T-helper 2 cell treated with Interferon-gamma antibody and Interleukin-4, amounts not matched to agents 5 μg/mL and 100 μg/mL, for 36 hours (primary cell): ENCODE measurements around the gene C20orf141.
A peak's percentile ranks its signal among the peaks of the same experiment; 100 is the strongest.

Experiments
- DNase-seq: peaks from one replicate; pipeline ENCODE4 v3.0.0; 2021; ENCODE audit warnings: low spot score
- H3K27ac Mint-ChIP-seq: one replicate; pipeline ENCODE4 v1.8.0; 2021; ENCODE audit warnings: mild to moderate bottlenecking, mixed read lengths
- H3K27me3 Mint-ChIP-seq: one replicate; pipeline ENCODE4 v1.8.0; 2021; ENCODE audit warnings: low read depth, mixed read lengths
- H3K36me3 Mint-ChIP-seq: one replicate; pipeline ENCODE4 v1.8.0; 2021; ENCODE audit warnings: low read depth, mixed read lengths
- H3K4me1 Mint-ChIP-seq: one replicate; pipeline ENCODE4 v1.8.0; 2021; ENCODE audit warnings: low read depth, mixed read lengths
- H3K4me3 Mint-ChIP-seq: one replicate; pipeline ENCODE4 v1.8.0; 2022; ENCODE audit warnings: mild to moderate bottlenecking, moderate library complexity, mixed read lengths
- H3K9me3 Mint-ChIP-seq: one replicate; pipeline ENCODE4 v1.8.0; 2021; ENCODE audit warnings: mixed read lengths

Gene C20orf141

GRCh38 chr20:2795451-2795850, 19.3 kb upstream of the C20orf141 start:
- DNase-seq, result no peak
- no peak overlapping the region for H3K4me3 Mint-ChIP-seq
- peaks cover 2% of the 10 kb centered on the region for H3K36me3 Mint-ChIP-seq
- H3K9me3 Mint-ChIP-seq, result no peaks in the 10 kb centered on the region
- no peak overlapping the region for H3K27ac Mint-ChIP-seq
- H3K27me3 Mint-ChIP-seq, result peaks cover 32% of the 10 kb centered on the region
- peaks cover 7% of the 10 kb centered on the region for H3K4me1 Mint-ChIP-seq

DNA sequence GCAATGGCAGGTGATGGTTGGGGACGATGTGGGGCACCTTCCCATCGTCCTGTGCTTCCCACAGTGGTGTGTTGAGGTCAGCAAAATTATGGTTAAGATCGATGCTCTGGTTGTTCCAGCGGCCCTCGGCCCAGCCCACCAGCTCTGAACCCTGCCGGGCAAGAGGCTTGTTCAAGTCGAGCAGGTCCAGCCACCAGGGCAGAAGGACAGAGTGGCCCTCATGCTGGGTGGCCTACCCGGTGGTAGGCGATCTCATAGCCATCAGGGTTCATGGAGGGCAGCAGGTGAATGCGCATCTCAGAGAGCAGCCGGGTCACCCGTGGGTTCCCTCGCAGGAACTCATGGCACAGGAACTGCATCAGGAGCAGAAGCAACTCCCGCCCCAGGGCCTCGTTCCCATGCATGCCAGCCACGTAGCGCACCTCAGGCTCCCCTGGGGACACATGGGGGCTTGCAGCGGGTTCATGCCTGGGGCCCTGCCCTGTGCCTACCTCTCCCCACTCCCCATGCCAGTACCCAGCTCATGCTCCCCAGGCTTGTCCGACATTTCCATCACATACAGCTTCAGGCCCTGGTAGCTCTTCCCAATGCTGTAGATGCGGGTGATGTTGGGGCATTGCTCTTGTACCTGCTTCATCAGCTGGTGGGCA, 18.7 kb upstream of the C20orf141 start:
- H3K4me1 Mint-ChIP-seq, result peaks cover 12% of the 10 kb centered on the region
- no peak for DNase-seq
- H3K27ac Mint-ChIP-seq, result no peak overlapping the region
- H3K4me3 Mint-ChIP-seq, result no peak overlapping the region
- H3K27me3 Mint-ChIP-seq, result peaks cover 36% of the 10 kb centered on the region
- no peaks in the 10 kb centered on the region for H3K9me3 Mint-ChIP-seq
- H3K36me3 Mint-ChIP-seq, result peaks cover 2% of the 10 kb centered on the region

GRCh38 chr20:2797136-2797983, 17.4 kb upstream of the C20orf141 start:
- DNase-seq, result no peak
- Mint-ChIP-seq H3K4me1 (peaks cover 17% of the 10 kb centered on the region), H3K36me3 (peaks cover 2% of the 10 kb centered on the region), H3K27me3 (peaks cover 39% of the 10 kb centered on the region), H3K4me3 (no peak overlapping the region), H3K27ac (no peak overlapping the region), H3K9me3 (no peaks in the 10 kb centered on the region)

DNA sequence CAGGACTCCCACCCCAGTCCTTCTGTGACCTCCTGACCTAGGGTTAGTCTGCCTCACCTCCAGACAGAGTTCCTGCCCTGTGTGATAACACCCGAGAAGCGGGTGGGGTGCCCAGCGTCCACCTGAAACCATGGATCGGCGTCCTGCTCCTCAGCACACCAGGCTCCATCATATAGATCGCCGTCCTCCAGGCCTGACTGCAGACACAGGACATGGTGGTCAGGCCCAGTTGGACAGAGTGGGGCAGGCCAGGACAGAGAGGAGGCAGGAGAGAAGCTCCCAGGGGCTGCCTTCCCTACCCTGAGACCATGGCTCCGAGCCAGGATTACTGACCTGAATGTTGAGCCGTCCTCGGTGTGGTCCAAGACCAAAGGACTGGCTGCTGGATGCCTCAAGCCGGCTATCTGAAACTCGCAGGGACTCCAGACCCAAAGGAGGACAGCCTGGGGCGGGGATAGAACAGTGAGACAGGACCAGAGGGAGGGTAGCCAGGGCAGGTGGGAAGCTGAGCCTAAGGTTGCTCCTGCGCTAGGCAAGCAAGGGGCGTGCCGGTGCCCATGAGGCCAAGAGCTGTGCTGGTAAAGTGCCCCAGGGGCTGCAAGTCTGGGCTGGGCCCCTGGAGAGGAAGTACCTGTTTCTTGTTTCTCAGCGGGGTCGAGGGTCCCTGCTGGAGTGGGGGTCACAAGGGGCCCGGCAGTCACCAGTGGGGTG, 16.5 kb upstream of the C20orf141 start:
- peaks cover 17% of the 10 kb centered on the region for H3K4me1 Mint-ChIP-seq
- no peak for DNase-seq
- H3K4me3 Mint-ChIP-seq, result no peak overlapping the region
- peaks cover 45% of the 10 kb centered on the region for H3K27me3 Mint-ChIP-seq
- H3K36me3 Mint-ChIP-seq, result peaks cover 2% of the 10 kb centered on the region
- H3K27ac Mint-ChIP-seq, result no peak overlapping the region
- H3K9me3 Mint-ChIP-seq, result no peaks in the 10 kb centered on the region

- peaks cover 17% of the 10 kb centered on the region for H3K4me1 Mint-ChIP-seq
- peaks cover 2% of the 10 kb centered on the region for H3K36me3 Mint-ChIP-seq
- no peak overlapping the region for H3K27ac Mint-ChIP-seq
- H3K9me3 Mint-ChIP-seq, result no peaks in the 10 kb centered on the region
- H3K4me3 Mint-ChIP-seq, result peak overlapping the region; percentile 82
- no peak for DNase-seq
- peaks cover 44% of the 10 kb centered on the region for H3K27me3 Mint-ChIP-seq
Observed at GRCh38 chr20:2798814-2799213, 16.0 kb upstream of the C20orf141 start.

GRCh38 chr20:2799271-2799670, 15.5 kb upstream of the C20orf141 start:
- H3K27ac Mint-ChIP-seq, result no peak overlapping the region
- H3K27me3 Mint-ChIP-seq, result peaks cover 49% of the 10 kb centered on the region
- peak overlapping the region; percentile 82 for H3K4me3 Mint-ChIP-seq

GRCh38 chr20:2799688-2800520, 14.9 kb upstream of the C20orf141 start:
- Mint-ChIP-seq H3K4me1 (peaks cover 17% of the 10 kb centered on the region), H3K36me3 (peaks cover 2% of the 10 kb centered on the region), H3K27me3 (peaks cover 53% of the 10 kb centered on the region), H3K4me3 (peak overlapping the region; percentile 82), H3K27ac (peak overlapping the region; percentile 21), H3K9me3 (no peaks in the 10 kb centered on the region)
- DNase-seq, result no peak

More at GRCh38 chr20:2799271-2799670, 15.5 kb upstream of the C20orf141 start:
- no peak for DNase-seq
- Mint-ChIP-seq H3K4me1 (peaks cover 17% of the 10 kb centered on the region), H3K36me3 (peaks cover 2% of the 10 kb centered on the region), H3K9me3 (no peaks in the 10 kb centered on the region)

- H3K9me3 Mint-ChIP-seq, result no peaks in the 10 kb centered on the region
- H3K4me3 Mint-ChIP-seq, result peak within 1 kb of the TSS; percentile 82
- peak within 1 kb of the TSS; percentile 21 for H3K27ac Mint-ChIP-seq
- peaks cover 2% of the 10 kb centered on the region for H3K36me3 Mint-ChIP-seq
- H3K4me1 Mint-ChIP-seq, result peaks cover 17% of the 10 kb centered on the region
- peaks cover 58% of the 10 kb centered on the region for H3K27me3 Mint-ChIP-seq
- no peak for DNase-seq
Observed at GRCh38 chr20:2800521-2801285, 14.1 kb upstream of the C20orf141 start, which contains the start of gene CPXM1. TSS of gene CPXM1 (minus strand) at chr20:2800627. CDS start at chr20:2800572, 55 bp downstream.

DNA sequence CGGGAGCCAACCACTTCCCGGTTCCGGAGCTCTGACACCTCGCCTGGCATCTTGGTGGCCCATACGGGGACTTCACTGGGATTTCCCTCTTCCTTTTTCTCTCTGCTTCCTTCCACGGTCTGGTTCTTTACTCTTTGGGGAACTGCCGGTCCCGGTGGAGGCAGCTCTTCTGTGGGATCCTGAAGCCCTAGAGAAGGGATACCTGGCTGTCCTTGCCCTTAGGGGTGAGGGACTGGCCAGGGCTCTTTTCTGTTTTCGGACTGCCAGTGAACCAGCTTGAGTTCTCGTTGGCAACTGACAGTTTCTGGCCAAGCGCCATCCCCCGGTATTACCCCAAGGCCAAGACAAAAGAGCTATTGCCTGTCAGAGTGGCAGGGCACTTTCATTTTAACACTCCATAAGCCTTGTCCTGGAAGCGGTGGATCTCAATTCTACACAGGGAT, 13.5 kb upstream of the C20orf141 start:
- H3K27ac Mint-ChIP-seq, result no peak overlapping the region
- peaks cover 2% of the 10 kb centered on the region for H3K36me3 Mint-ChIP-seq
- H3K4me1 Mint-ChIP-seq, result peaks cover 17% of the 10 kb centered on the region
- no peak for DNase-seq
- peaks cover 62% of the 10 kb centered on the region for H3K27me3 Mint-ChIP-seq
- H3K4me3 Mint-ChIP-seq, result peak overlapping the region; percentile 75
- H3K9me3 Mint-ChIP-seq, result no peaks in the 10 kb centered on the region

- H3K4me1 Mint-ChIP-seq, result peaks cover 20% of the 10 kb centered on the region
- H3K36me3 Mint-ChIP-seq, result peaks cover 2% of the 10 kb centered on the region
- H3K4me3 Mint-ChIP-seq, result no peak overlapping the region
- no peak for DNase-seq
- H3K27me3 Mint-ChIP-seq, result peaks cover 73% of the 10 kb centered on the region
- no peaks in the 10 kb centered on the region for H3K9me3 Mint-ChIP-seq
- H3K27ac Mint-ChIP-seq, result no peak overlapping the region
Observed at GRCh38 chr20:2804041-2804828, 10.6 kb upstream of the C20orf141 start.

- no peak overlapping the region for H3K4me3 Mint-ChIP-seq
- H3K9me3 Mint-ChIP-seq, result no peaks in the 10 kb centered on the region
- peaks cover 13% of the 10 kb centered on the region for H3K4me1 Mint-ChIP-seq
- no peak overlapping the region for H3K27ac Mint-ChIP-seq
- DNase-seq, result no peak
- peaks cover under 1% of the 10 kb centered on the region for H3K36me3 Mint-ChIP-seq
- peaks cover 64% of the 10 kb centered on the region for H3K27me3 Mint-ChIP-seq
Observed at GRCh38 chr20:2804852-2805688, 9.7 kb upstream of the C20orf141 start.
